GM23248 (cell line): ENCODE data around the gene DGKI.

Source experiments
- EZH2 ChIP-seq: fragments of 200-600 bp; sonication (generic); IDR thresholded peaks from 2 replicates; pipeline ENCODE4 v1.6.1; 2018; ENCODE audit warnings: antibody characterized with exemption, mild to moderate bottlenecking; ENCODE audit not compliant: insufficient read depth, poor library complexity, severe bottlenecking
- EZH2phosphoT487 ChIP-seq: fragments of 200-600 bp; sonication (generic); IDR thresholded peaks from 2 replicates; pipeline ENCODE4 v1.6.1; 2018; ENCODE audit warnings: antibody characterized with exemption, moderate library complexity, mild to moderate bottlenecking, low read depth; ENCODE audit not compliant: insufficient read depth

DNA sequence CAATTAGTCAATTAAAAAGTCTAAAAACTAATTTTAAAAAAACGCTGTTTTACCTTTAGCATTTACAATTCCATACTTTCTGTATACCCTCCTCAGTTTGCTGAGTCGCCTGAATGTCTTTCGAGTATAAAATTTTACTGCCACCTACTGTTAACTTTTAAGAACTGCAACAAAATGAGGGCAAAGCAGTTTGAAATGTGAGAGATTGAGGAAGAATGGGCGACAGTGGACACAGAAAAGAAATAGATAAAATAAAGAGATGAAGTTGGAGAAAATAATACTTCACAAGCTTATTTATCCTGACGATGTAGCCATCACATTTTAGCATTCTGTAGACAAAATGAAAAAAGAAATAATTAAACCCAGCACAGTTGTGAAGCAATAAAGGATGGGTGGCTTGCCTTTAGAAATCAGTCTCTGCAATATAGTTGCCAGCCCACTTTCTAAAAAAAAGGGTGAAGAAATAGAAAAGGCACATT, 392.5 kb downstream of the DGKI start:
- TF ChIP-seq EZH2 (no peak), EZH2phosphoT487 (no peak)
